Liver (tissue), 3 donors: Measurements from ENCODE around the gene PRRC2A.

Source experiments
- ATF3 ChIP-seq: IDR thresholded peaks from 2 replicates; pipeline ENCODE4 v1.6.1; 2016; ENCODE audit warnings: antibody characterized with exemption
- CTCF ChIP-seq: fragments of 150-350 bp; IDR thresholded peaks from 2 replicates; pipeline ENCODE4 v1.5.1; 2017; ENCODE audit warnings: improper control_type of control experiment, low read depth, low read length; ENCODE audit not compliant: missing input control
- RAD21 ChIP-seq, 2 donors: IDR thresholded peaks; 2 replicates each; pipeline ENCODE4 v1.6.1; 2016; ENCODE audit warnings: antibody characterized with exemption in 2 of 2, mild to moderate bottlenecking in 2 of 2
- donor health status: healthy.
- donor health status: healthy.

DNA sequence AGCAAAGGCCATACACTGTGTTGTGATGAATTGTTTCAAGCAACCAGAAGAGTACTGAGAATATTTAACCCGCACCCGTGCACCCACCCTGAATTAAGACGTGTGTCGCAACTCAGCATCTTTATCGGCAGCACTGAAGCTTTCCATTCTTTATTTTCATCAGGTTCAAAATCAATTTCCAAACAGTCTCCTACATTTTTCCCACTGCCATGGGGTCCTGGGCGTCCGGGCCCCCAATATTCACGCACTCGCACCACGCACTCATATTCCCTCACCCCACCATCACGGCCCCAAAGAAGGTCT, 40.1 kb upstream of the PRRC2A start:
- TF ChIP-seq CTCF (no peak), RAD21 (IDR thresholded peaks at IDR 0.05) (no peak), ATF3 (no peak)
